Activated naive CD4-positive, alpha-beta T cell treated with anti-CD3 and anti-CD28 coated beads for 36 hours (primary cell): ENCODE measurements around the gene PSMD10. TPM values are rescaled to one million over a fixed set of nuclear protein-coding genes. Genes with fewer than 3 reads are reported as not detected.

Experiments
- CTCF ChIA-PET: fragments of 350-600 bp; sonication (Branson Sonifier 250); formaldehyde crosslinking; loops from one replicate; lab custom pipeline; 2021; ENCODE audit warnings: antibody characterized with exemption; lab: Charles Lee
- DNase-seq: peaks from one replicate; pipeline ENCODE4 v3.0.0-alpha.2; 2020
- H3K27ac Mint-ChIP-seq: one replicate; pipeline ENCODE4 v1.8.0; 2021; ENCODE audit warnings: mild to moderate bottlenecking, mixed read lengths
- H3K27me3 Mint-ChIP-seq: one replicate; pipeline ENCODE4 v1.8.0; 2021; ENCODE audit warnings: low read depth, mixed read lengths
- H3K36me3 Mint-ChIP-seq: one replicate; pipeline ENCODE4 v1.8.0; 2021; ENCODE audit warnings: low read depth, mixed read lengths
- H3K4me1 Mint-ChIP-seq: one replicate; pipeline ENCODE4 v1.8.0; 2021; ENCODE audit warnings: low read depth, mixed read lengths
- H3K4me3 Mint-ChIP-seq: one replicate; pipeline ENCODE4 v1.8.0; 2021; ENCODE audit warnings: mild to moderate bottlenecking, moderate library complexity, mixed read lengths
- H3K9me3 Mint-ChIP-seq: one replicate; pipeline ENCODE4 v1.8.0; 2021; ENCODE audit warnings: mixed read lengths
- intact Hi-C: fragments of 100-400 bp; cut with micrococcal nuclease; formaldehyde crosslinking; loops from one replicate; pipeline ENCODE4 v1.15.1; 2023
- total RNA-seq, 2 experiments: library from RNA; stranded (reverse); gene quantifications; one replicate each; pipeline ENCODE4 v1.2.3, GENCODE V29; 2021

Gene PSMD10
- total RNA-seq, result 10 to 100 TPM; 54.6 to 58.8 TPM

DNA sequence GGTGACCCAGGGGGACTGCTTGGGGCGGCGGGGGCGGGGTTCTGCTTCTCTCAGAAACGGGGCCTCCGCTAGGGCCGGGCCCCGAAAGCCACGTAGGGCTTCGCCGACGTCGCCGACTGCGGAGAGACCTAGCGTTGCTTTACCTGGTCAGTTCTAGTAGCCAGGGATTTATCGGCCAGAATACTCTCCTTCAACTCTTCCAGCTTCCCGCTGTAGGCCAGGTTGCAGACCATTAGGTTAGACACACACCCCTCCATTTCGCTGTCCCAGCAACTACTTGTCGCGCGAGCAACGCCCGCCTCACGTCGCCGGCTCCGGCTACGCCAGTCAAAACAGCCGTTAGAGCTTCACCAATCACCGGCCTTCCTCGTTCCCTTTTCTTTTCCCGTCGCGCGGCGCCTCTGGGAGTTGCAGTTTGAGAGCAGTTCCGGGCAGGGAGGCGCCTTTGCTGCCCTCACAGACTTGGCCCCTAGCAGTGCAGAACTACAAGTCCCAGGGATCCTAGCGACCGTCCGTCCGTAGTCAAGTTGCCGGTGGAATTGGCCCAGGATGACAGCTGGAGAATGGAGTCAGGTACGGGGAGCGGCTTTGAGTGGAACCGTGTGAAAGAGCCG, at the start of gene PSMD10, which contains the start of gene ATG4A:
TSS of gene PSMD10 (minus strand) at position 279 of the 614 bp plus-strand sequence. CDS start at position 257, 22 bp downstream.
TSS of gene ATG4A (plus strand) at position 515 of the 614 bp plus-strand sequence. CDS start at position 564, 49 bp downstream.
- Mint-ChIP-seq H3K4me3 (no peak within 1 kb of the TSS), H3K36me3 (peaks cover 2% of the 10 kb centered on the region), H3K27me3 (no peaks in the 10 kb centered on the region), H3K27ac (no peak within 1 kb of the TSS), H3K4me1 (peaks cover 19% of the 10 kb centered on the region), H3K9me3 (no peaks in the 10 kb centered on the region)
- peak; percentile 94 for DNase-seq
- intact Hi-C loops, result loop anchor here (1.0 to 5.0 kb wide), 11 partner anchors 19 to 1751 kb away; partner anchors contain the start of genes ACSL4, MID2, PRPS1 and RADX
- CTCF ChIA-PET, result interaction anchor here (0.6 to 1.1 kb wide), 2 partner anchors 9 to 1968 kb away, joined by 3 read pairs; no protein-coding TSS in a partner anchor

GRCh38 chrX:108138814-108139702, 47.7 kb upstream of the PSMD10 start:
- intact Hi-C loops, result loop anchor here (1.0 to 5.0 kb wide), 2 partner anchors 47 to 119 kb away; partner anchors contain the start of genes ATG4A and PSMD10
- H3K4me3 Mint-ChIP-seq, result no peak overlapping the region
- H3K27ac Mint-ChIP-seq, result no peak overlapping the region
- no peaks in the 10 kb centered on the region for H3K4me1 Mint-ChIP-seq
- no peak for DNase-seq
- CTCF ChIA-PET, result interaction anchor here (0.6 kb wide), 1 partner anchor 14 kb away, joined by 3 read pairs; no protein-coding TSS in a partner anchor
- no peaks in the 10 kb centered on the region for H3K27me3 Mint-ChIP-seq
- H3K9me3 Mint-ChIP-seq, result no peaks in the 10 kb centered on the region
- H3K36me3 Mint-ChIP-seq, result peaks cover 8% of the 10 kb centered on the region

- H3K4me1 Mint-ChIP-seq, result no peaks in the 10 kb centered on the region
- intact Hi-C loops, result loop anchor here (5.0 kb wide), 1 partner anchor 42 kb away; the partner anchor contains the start of genes ATG4A and PSMD10
- DNase-seq, result no peak
- H3K27me3 Mint-ChIP-seq, result no peaks in the 10 kb centered on the region
- CTCF ChIA-PET, result no interaction called here
- H3K9me3 Mint-ChIP-seq, result no peaks in the 10 kb centered on the region
- H3K27ac Mint-ChIP-seq, result no peak overlapping the region
- H3K36me3 Mint-ChIP-seq, result peaks cover 13% of the 10 kb centered on the region
- H3K4me3 Mint-ChIP-seq, result no peak overlapping the region
These were observed 43.4 kb upstream of the PSMD10 start for GRCh38 chrX:108134724-108135123.

DNA sequence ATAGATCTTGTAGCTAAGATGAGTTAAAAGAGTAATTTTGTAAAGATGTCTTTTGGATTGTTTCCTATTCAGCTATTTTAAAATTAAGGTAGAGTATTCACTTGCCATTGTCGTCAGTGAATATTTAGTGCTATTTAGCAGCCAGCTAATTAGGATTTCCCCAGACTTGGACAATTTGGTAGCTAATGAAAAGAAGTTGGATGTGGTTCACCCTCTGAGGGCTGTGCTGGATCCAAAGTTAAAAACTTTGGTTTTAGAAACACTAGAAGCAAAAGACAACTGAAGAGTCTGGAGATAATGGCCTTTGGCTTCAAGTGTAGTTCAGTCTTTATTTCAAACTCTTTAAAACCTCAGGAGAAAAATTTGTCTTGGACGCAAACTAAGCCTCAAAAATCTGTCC, 41.5 kb upstream of the PSMD10 start:
- Mint-ChIP-seq H3K9me3 (no peaks in the 10 kb centered on the region), H3K27ac (no peak overlapping the region), H3K36me3 (peaks cover 10% of the 10 kb centered on the region), H3K4me3 (no peak overlapping the region), H3K27me3 (no peaks in the 10 kb centered on the region), H3K4me1 (no peaks in the 10 kb centered on the region)
- intact Hi-C loops, result no loop called here
- CTCF ChIA-PET, result no interaction called here
- no peak for DNase-seq

DNA sequence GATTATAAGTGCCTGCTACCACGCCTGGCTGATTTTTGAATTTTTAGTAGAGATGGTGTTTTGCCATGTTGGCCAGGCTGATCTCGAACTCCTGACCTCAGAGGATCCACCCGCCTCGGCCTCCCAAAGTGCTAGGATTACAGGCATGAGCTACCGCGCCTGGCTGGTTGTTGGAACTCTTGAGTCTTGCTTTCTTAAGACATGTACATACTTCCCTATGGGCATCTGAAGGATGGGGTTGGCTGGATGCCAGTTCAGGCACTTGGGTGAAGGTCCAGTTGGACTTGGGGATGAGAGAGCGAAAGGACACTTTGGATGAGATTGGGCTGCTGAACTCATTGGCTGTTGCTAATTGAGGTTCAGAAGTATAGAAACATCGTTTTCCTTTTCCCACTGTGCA, 40.7 kb upstream of the PSMD10 start:
- Mint-ChIP-seq H3K27me3 (no peaks in the 10 kb centered on the region), H3K4me3 (no peak overlapping the region), H3K4me1 (no peaks in the 10 kb centered on the region), H3K9me3 (no peaks in the 10 kb centered on the region), H3K27ac (no peak overlapping the region), H3K36me3 (peaks cover 11% of the 10 kb centered on the region)
- CTCF ChIA-PET, result no interaction called here
- intact Hi-C loops, result no loop called here
- no peak for DNase-seq

DNA sequence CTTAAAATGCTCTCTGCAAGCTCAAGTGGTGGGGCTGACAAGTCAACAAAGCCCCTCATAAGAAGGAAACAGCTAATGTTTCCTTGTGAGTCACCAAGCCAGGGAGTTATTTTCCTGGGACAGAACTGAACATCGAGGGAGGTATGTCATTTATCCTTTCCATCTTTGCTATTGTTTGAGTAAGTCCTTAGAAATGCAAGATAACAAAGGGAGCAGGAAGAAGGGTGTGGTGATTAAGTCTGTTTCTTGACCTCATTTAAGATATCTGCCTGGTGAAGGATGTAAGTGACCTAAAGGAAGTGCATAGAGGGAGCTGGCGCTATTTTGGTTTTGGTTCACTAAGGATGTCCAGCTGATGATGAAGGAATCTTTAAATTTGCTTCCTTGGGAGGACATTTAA, 40.1 kb upstream of the PSMD10 start:
- H3K36me3 Mint-ChIP-seq, result peaks cover 11% of the 10 kb centered on the region
- DNase-seq, result no peak
- intact Hi-C loops, result no loop called here
- H3K9me3 Mint-ChIP-seq, result no peaks in the 10 kb centered on the region
- H3K27ac Mint-ChIP-seq, result no peak overlapping the region
- no peaks in the 10 kb centered on the region for H3K27me3 Mint-ChIP-seq
- no peaks in the 10 kb centered on the region for H3K4me1 Mint-ChIP-seq
- CTCF ChIA-PET, result interaction anchor here (0.6 kb wide), 1 partner anchor 32 kb away, joined by 3 read pairs; no protein-coding TSS in a partner anchor
- no peak overlapping the region for H3K4me3 Mint-ChIP-seq

GRCh38 chrX:108130889-108131288, 39.5 kb upstream of the PSMD10 start:
- DNase-seq, result no peak
- H3K4me3 Mint-ChIP-seq, result no peak overlapping the region
- no peak overlapping the region for H3K27ac Mint-ChIP-seq
- no peaks in the 10 kb centered on the region for H3K4me1 Mint-ChIP-seq
- no peaks in the 10 kb centered on the region for H3K9me3 Mint-ChIP-seq
- no peaks in the 10 kb centered on the region for H3K27me3 Mint-ChIP-seq
- peaks cover 11% of the 10 kb centered on the region for H3K36me3 Mint-ChIP-seq
- CTCF ChIA-PET, result interaction anchor here (0.6 kb wide), 1 partner anchor 31 kb away, joined by 3 read pairs; no protein-coding TSS in a partner anchor
- intact Hi-C loops, result no loop called here

DNA sequence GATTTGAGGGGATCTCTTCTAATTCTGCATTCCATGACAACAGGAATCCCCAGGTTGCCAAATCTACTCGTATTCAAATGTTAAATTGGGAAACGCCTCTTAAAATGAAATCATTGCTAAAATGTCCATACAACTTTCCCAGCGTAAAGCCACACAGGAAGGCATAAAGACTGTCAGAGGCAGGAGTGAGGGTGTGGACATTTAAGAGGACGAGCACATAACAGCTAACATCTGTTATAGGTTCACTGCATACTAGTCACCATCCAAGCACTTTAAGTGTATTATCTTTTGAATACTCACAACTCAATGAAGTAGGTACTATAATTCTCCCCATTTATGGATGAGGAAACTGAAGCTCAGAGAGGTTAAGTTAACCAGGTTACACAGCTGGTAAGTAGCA, 35.8 kb upstream of the PSMD10 start:
- no peak overlapping the region for H3K27ac Mint-ChIP-seq
- no peaks in the 10 kb centered on the region for H3K4me1 Mint-ChIP-seq
- CTCF ChIA-PET, result no interaction called here

GRCh38 chrX:108126661-108127060, 35.3 kb upstream of the PSMD10 start:
- CTCF ChIA-PET, result no interaction called here
- DNase-seq, result no peak
- Mint-ChIP-seq H3K4me3 (no peak overlapping the region), H3K27ac (no peak overlapping the region), H3K4me1 (no peaks in the 10 kb centered on the region), H3K36me3 (peaks cover 5% of the 10 kb centered on the region), H3K9me3 (no peaks in the 10 kb centered on the region), H3K27me3 (no peaks in the 10 kb centered on the region)
- intact Hi-C loops, result no loop called here

More for the DNA sequence above, 35.8 kb upstream of the PSMD10 start:
- intact Hi-C loops, result no loop called here
- DNase-seq, result no peak
- Mint-ChIP-seq H3K27me3 (no peaks in the 10 kb centered on the region), H3K36me3 (peaks cover 8% of the 10 kb centered on the region), H3K4me3 (no peak overlapping the region), H3K9me3 (no peaks in the 10 kb centered on the region)

DNA sequence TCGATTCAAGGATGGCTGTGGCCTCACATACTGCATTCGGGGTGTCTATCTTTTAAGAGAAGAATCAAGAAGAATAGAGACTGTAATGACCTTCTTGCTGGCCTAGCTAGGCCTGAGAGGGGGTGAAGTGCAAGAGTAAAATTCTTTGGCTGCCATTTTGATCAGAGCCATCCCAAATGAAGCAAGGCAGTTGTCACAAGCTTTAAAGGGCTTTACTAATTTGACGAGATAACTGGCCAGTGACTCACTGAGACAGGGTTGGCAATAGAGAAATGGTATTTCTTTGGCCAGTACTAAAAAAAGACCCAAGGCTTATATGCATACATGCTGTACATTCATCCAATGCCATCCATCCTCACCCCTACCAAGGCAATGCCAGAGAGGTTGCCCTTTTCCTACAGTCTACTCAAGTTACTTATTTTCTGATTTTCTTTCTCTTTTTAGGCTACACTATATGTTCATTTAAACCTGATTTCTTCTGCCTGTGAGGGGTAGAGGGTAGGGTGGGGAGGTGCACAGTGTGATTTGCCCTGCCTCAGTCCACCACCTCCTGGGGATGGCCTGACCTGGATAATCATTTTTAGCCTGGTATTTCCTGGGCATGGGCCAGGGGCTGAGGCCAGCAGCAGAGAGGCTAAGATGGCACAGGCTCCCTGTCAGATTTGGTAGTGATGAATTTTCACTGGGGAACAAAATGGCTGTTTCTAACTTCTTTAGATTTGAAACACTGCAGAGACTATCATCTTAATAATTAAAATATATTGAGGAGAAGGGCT, 32.4 kb upstream of the PSMD10 start:
- no peak for DNase-seq
- H3K27ac Mint-ChIP-seq, result peak overlapping the region; percentile 7
- H3K4me1 Mint-ChIP-seq, result no peaks in the 10 kb centered on the region
- CTCF ChIA-PET, result no interaction called here
- H3K4me3 Mint-ChIP-seq, result no peak overlapping the region
- intact Hi-C loops, result no loop called here
- no peaks in the 10 kb centered on the region for H3K27me3 Mint-ChIP-seq
- H3K36me3 Mint-ChIP-seq, result peaks cover 2% of the 10 kb centered on the region
- no peaks in the 10 kb centered on the region for H3K9me3 Mint-ChIP-seq

DNA sequence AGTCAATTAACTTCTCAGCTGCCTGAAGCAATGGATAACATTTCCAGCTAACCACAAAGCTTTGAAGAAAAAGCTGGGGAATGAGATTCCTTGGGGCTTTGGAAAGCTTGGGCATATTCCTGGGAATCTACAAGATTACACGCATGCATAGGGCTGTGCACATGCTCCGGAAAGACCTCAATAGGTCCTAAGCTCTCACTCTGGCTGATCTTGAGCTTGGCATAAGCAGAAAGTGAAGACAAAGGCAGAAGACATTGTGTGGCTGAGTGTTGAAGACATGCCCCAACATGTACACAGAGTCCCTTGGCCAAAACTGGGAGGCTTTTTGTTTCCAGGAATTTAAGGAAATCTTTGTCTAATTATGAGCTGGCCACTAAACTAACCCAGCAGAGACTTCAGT, 31.4 kb upstream of the PSMD10 start:
- CTCF ChIA-PET, result no interaction called here
- H3K27ac Mint-ChIP-seq, result no peak overlapping the region
- H3K4me3 Mint-ChIP-seq, result no peak overlapping the region
- no peaks in the 10 kb centered on the region for H3K9me3 Mint-ChIP-seq
- no peaks in the 10 kb centered on the region for H3K27me3 Mint-ChIP-seq
- no peaks in the 10 kb centered on the region for H3K4me1 Mint-ChIP-seq
- intact Hi-C loops, result no loop called here
- H3K36me3 Mint-ChIP-seq, result no peaks in the 10 kb centered on the region
- DNase-seq, result no peak

DNA sequence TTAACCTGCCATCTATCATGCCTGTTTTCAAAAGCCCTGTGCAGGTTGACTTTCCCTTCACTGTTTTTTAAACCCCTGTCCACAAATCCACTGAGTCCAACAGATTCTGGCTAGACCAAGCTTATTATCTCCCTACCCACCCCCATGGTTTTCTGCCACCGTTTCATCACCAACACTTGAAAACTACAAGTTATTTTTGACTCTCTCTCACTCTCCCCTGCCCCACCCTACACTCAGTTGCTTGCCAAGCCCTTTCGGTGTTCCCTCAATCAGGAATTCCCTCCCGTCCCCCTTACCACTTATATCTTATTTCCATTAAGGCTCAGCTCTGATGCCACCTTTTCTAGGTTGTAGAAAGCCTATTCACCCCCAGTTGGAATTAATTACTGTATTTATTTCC, 29.9 kb upstream of the PSMD10 start:
- no peak for DNase-seq
- H3K27me3 Mint-ChIP-seq, result no peaks in the 10 kb centered on the region
- CTCF ChIA-PET, result no interaction called here
- H3K27ac Mint-ChIP-seq, result no peak overlapping the region
- no peaks in the 10 kb centered on the region for H3K4me1 Mint-ChIP-seq
- no peaks in the 10 kb centered on the region for H3K36me3 Mint-ChIP-seq
- H3K4me3 Mint-ChIP-seq, result no peak overlapping the region
- intact Hi-C loops, result no loop called here
- no peaks in the 10 kb centered on the region for H3K9me3 Mint-ChIP-seq
